Lower leg skin (tissue), 4 donors: Measurements from ENCODE around the gene SMAD5. TPM values are rescaled to one million over a fixed set of nuclear protein-coding genes. Genes with fewer than 3 reads are reported as not detected.

Experiments used
- DNase-seq, 2 donors: peaks; one replicate each; pipeline ENCODE4 v3.0.0-alpha.2; 2019; ENCODE audit warnings: low spot score in 2 of 2
- H3K4me3 ChIP-seq: fragments of 200-600 bp; sonication (generic); 2 replicates; pipeline ENCODE4 v1.5.1; 2017; ENCODE audit warnings: mild to moderate bottlenecking, low read depth; ENCODE audit not compliant: poor library complexity, severe bottlenecking
- POLR2A ChIP-seq, 2 donors: fragments of 450-650 bp; IDR thresholded peaks; one replicate each; pipeline ENCODE4 v1.6.1; 2016 to 2017; ENCODE audit warnings: antibody characterized with exemption in 2 of 2, mild to moderate bottlenecking in 1 of 2, moderate library complexity in 1 of 2
- WGBS, 2 donors: methylation state at CpG; one replicate each; pipeline ENCODE4 v1.1.5; 2018; 5-methylcytosine and 5-hydroxymethylcytosine counted together
- intact Hi-C: fragments of 100-400 bp; cut with DNase I; formaldehyde crosslinking; loops from one replicate; pipeline ENCODE4 v1.15.0; 2023; ENCODE audit warnings: low total_unique reads
- total RNA-seq, 4 donors: library from RNA; depleted of rRNA; stranded (reverse); fragments of >200 nt; gene quantifications; one replicate each; pipeline ENCODE4 v1.1.0, GENCODE V29; 2016
- TF ChIP-seq, protein P1 (sequence below), 3 donors: fragments of 450-650 bp; IDR thresholded peaks; one replicate each; pipeline ENCODE4 v1.5.1; 2016; ENCODE audit warnings: antibody characterized with exemption in 3 of 3, mild to moderate bottlenecking in 3 of 3, moderate library complexity in 2 of 3

The SMAD5 gene
- total RNA-seq, 4 donors from 2014 or later: 43.3 to 102 (median 65.1) TPM

DNA sequence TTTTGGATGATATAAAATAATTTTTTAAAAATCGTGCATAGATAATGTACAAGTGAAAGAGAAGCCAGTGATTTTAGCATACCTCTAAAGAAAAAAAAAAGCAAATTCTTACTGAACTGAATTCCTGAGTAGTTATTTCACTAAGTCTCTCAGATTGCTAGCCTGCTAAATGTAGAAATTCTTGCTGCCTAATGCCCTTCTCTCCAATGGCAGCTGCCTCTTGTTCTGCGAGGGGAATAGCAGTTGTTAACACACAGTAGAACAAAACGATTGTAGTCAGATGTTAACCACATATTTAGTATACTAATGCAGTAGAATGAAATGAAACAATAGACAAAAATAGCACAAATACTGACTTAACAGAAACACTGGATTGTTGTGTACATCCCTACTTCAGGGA is 26.8 kb downstream of the SMAD5 start:
- TF ChIP-seq POLR2A (IDR thresholded peaks at IDR 0.05): no peak
- TF ChIP-seq, protein P1, sequence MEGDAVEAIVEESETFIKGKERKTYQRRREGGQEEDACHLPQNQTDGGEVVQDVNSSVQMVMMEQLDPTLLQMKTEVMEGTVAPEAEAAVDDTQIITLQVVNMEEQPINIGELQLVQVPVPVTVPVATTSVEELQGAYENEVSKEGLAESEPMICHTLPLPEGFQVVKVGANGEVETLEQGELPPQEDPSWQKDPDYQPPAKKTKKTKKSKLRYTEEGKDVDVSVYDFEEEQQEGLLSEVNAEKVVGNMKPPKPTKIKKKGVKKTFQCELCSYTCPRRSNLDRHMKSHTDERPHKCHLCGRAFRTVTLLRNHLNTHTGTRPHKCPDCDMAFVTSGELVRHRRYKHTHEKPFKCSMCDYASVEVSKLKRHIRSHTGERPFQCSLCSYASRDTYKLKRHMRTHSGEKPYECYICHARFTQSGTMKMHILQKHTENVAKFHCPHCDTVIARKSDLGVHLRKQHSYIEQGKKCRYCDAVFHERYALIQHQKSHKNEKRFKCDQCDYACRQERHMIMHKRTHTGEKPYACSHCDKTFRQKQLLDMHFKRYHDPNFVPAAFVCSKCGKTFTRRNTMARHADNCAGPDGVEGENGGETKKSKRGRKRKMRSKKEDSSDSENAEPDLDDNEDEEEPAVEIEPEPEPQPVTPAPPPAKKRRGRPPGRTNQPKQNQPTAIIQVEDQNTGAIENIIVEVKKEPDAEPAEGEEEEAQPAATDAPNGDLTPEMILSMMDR (IDR thresholded peaks at IDR 0.05): no peak
- no peak for DNase-seq
- 64 to 66% methylated on average over 3 of the region's 3 CpGs for WGBS, 2 donors
- H3K4me3 ChIP-seq: no peak overlapping the region
- intact Hi-C loops: no loop called here

DNA sequence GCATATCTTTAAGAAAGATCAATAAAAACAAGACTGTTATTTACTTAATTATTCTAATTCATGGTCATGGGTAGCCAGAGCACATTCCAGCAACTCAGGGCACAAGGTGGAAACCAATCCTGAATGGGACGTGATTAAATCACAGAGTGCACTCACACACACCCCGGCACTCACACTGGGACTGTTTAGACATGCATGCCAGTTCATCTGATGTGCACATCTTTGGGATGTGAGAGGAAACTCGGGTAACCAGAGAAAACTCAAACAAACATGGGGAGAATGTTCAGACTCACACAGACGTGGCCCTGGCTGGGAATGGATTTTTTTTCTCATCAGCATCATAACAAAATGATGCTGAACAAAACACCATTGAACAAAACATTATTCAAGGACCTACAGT is 29.4 kb downstream of the SMAD5 start:
- whole genome bisulfite sequencing, 2 donors: 36 to 38% methylated on average over 4 of the region's 4 CpGs
- no peak for DNase-seq
- TF ChIP-seq, protein P1 (IDR thresholded peaks at IDR 0.05): no peak
- TF ChIP-seq POLR2A (IDR thresholded peaks at IDR 0.05): no peak
- no peak overlapping the region for H3K4me3 ChIP-seq
- intact Hi-C loops: no loop called here

DNA sequence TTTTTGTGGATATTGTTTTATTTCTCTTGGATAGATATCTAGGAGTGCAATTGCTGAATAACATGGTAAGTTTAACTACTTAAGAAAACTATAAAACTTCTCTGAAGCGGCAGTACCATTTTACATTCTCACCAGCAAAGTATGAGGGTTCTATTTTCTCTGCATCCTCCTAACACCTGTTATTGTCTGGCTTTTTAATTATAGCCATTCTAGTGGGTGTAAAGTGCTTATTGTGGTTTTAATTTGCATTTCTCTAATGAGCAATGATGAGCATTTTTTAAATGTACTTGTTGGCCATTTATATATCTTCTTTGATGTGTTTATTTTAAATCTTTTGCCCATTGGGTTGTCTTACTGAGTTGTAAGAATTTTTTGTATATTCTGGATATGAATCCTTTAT is 31.6 kb downstream of the SMAD5 start:
- DNase-seq: no peak
- 88 to 95% methylated on average over 1 of the region's 1 CpG for WGBS, 2 donors
- no peak overlapping the region for H3K4me3 ChIP-seq
- intact Hi-C loops: no loop called here
- TF ChIP-seq, protein P1 (IDR thresholded peaks at IDR 0.05): no peak
- TF ChIP-seq POLR2A (IDR thresholded peaks at IDR 0.05): no peak

DNA sequence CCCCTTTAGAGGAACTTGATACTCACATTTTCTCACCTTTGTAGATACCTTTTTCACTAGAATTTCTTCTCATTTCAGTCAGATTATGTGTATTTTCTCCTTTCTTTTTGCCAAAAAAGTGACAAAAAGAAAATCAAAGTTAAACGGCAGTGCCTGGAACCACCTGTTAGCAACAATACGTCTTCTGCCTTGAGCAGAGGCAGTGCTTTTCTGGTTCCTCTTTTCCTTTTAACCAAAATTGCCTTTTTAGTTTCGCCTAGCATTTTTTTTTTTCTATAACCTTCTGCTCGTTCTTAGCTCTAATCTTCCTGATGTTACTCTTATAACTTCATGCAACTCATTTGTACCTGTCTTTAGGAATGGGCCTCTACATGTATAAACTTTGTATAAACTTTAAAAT is 34.3 kb downstream of the SMAD5 start:
- H3K4me3 ChIP-seq: no peak overlapping the region
- intact Hi-C loops: no loop called here
- WGBS, 2 donors: 78 to 81% methylated on average over 4 of the region's 4 CpGs
- TF ChIP-seq POLR2A (IDR thresholded peaks at IDR 0.05): no peak
- TF ChIP-seq, protein P1 (IDR thresholded peaks at IDR 0.05): no peak
- no peak for DNase-seq

DNA sequence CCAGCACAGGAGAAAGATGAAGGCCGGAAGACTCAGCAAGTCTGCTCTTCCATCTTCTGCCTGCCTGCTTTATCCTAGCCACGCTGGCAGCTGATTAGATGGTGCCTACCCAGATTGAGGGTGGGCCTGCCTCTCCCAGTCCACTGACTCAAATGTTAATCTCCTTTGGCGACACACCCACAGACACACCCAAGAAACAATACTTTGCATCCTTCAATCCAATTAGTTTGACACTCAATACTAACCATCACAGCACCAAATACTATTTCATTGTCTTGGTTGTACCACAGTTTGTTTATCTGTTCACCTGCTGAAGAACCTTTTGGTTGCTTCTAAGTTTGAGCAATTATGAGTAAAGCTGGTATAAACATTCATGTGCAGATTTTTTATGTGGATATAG is 36.6 kb downstream of the SMAD5 start:
- H3K4me3 ChIP-seq: no peak overlapping the region
- WGBS, 2 donors: 94 to 95% methylated on average over 3 of the region's 3 CpGs
- intact Hi-C loops: no loop called here
- DNase-seq: no peak
- TF ChIP-seq POLR2A (IDR thresholded peaks at IDR 0.05): no peak
- TF ChIP-seq, protein P1 (IDR thresholded peaks at IDR 0.05): no peak

DNA sequence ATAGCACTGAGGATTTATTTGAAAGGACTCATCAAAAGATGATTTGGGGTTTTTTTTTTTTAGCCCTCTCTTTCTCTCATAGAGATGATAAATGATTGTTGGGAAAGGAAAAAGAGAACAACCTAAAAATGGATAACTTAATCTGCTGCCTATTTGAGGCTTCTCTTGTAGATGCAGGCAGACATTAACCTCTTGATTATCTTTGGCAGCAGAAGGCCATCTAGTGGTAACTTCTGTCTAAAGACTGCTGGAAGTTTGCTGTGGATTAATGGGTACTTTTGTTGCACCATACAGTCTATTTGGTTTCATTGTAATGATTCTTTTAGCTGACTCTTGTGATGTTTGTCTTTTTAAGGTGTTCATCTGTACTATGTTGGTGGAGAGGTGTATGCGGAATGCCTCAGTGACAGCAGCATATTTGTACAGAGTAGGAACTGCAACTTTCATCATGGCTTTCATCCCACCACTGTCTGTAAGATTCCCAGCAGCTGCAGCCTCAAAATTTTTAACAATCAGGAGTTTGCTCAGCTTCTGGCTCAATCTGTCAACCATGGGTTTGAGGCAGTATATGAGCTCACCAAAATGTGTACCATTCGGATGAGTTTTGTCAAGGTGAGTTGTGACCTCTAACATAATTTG is 41.5 kb downstream of the SMAD5 start:
- 91 to 93% methylated on average over 2 of the region's 2 CpGs for WGBS, 2 donors
- intact Hi-C loops: loop anchor here (10.0 kb wide), 1 partner anchor 109 kb away; no protein-coding TSS in a partner anchor
- TF ChIP-seq, protein P1 (IDR thresholded peaks at IDR 0.05): no peak
- no peak for TF ChIP-seq POLR2A (IDR thresholded peaks at IDR 0.05)
- no peak for DNase-seq
- H3K4me3 ChIP-seq: no peak overlapping the region
